ENCODE measurements around the gene PLA2G1B.

- TF ChIP-seq CTCF (IDR thresholded peaks at IDR 0.05) = no peak
- no peak for TF ChIP-seq EP300 (IDR thresholded peaks at IDR 0.05)
- TF ChIP-seq POLR2A (IDR thresholded peaks at IDR 0.05) = no peak
- no peak for TF ChIP-seq POLR2AphosphoS5 (IDR thresholded peaks at IDR 0.05)
These were observed 40.1 kb downstream of the PLA2G1B start for GRCh38 chr12:120287491-120287890.

Data from sigmoid colon (tissue), 4 donors.